HG02610 (cell line): ENCODE data around the gene NEMP2.

Source experiments
- ATAC-seq: cut with Tn5 transposase; IDR thresholded peaks from one replicate; pipeline ENCODE4 v1.9.1; 2021; ENCODE audit warnings: mild to moderate bottlenecking, moderate library complexity; ENCODE audit not compliant: unreplicated experiment

NEMP2 gene

DNA sequence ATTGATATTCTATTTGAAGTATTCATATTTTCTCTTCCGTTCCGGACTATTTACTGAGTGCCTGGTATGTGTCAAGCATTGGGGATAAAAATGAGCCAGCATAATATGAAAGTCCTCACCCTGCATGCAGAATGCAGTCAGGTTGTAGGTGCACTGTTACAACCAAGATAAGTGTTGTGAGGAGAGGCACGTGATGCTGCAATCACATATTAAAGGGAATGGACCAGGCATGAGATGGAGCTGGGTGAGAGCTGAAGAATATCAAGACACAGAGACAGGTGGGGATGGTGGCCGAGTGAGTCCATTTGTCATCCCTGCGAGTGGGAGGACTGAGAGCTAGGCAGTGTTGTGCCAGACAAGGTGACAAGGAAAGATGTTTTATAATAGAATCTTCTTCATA lies 74.0 kb downstream of the NEMP2 start:
- ATAC-seq: no peak

DNA sequence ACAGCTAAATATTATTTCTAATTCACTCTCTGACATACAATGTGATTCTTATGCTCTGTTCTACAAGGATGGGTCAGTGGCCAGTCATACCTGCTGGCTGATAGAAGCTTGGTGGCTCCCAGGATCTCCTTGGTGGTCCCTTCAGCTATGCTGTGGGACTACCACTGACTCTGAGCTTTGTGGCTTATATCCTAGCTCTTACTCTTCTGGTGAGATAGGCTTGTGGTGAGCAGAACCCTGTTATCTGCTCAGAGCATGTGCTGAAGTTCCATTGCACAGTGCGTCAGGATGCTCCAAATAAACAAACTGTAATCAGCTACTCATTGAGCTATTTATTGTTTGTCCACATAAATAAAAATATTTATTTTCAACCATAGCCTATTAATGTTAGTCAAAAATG lies 74.6 kb downstream of the NEMP2 start:
- ATAC-seq: no peak

- no peak for ATAC-seq
These were observed 76.0 kb downstream of the NEMP2 start for GRCh38 chr2:190458352-190459107.

GRCh38 chr2:190457256-190457655 lies 77.3 kb downstream of the NEMP2 start:
- no peak for ATAC-seq

- no peak for ATAC-seq
These were observed 77.7 kb downstream of the NEMP2 start for GRCh38 chr2:190456833-190457232.

DNA sequence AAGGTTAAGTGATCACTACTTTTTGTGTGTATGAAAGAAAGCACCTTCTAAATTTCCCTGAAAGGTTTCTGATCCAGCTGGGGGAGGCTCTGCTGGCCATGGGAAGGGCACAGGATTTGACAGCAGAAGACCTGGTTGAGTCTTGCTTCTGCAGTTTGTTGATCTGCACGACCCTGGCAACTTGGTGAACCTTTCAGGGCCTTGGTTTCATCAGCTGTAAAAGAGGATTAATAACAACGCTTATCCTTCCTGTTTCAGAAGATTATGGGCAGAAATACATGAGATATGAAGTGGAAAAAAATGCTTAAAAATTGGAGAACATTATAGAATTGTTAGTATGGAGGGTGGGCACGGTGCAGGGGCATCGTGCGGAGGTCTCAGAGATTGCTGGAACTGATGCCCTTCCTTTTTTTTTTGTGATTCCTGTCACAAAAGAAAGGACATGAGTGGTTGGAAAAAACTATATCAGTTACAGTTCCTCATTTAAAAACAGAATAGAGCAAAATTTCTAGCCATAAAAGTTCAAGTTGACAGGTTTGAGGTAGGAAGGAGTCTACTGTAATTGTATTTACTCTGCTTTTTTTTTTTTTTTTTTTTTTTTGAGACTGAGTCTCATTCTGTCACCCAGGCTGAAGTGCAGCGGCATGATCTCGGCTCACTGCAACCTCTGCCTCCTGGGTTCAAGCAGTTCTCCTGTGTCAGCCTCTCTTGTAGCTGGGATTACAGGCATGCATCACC lies 79.0 kb downstream of the NEMP2 start:
- no peak for ATAC-seq

DNA sequence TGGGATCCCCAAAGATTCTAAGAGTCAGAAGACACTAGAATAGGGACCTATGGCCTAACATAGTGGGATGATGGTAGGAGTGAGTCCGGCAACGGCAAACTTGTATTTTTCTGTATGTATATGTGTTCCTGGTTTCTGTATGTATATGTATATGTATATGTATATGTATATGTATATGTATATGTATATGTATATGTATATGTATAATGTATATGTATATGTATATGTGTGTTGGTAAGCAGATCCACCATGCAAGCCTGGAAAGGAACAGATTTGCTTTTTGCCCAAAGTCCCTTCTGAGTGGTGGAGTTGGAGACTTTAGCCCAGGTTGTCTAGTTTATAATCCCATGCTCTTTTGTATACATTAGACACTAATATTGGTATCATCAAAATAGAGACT lies 79.7 kb downstream of the NEMP2 start:
- no peak for ATAC-seq
